Liver (tissue), 9 donors: ENCODE data around the gene RFPL1. TPM values are rescaled to one million over a fixed set of nuclear protein-coding genes. Genes with fewer than 3 reads are reported as not detected.

Source experiments
- DNase-seq: peaks from one replicate; pipeline ENCODE4 v3.0.0-alpha.2; 2017; ENCODE audit warnings: low spot score
- H3K27ac ChIP-seq, 2 donors: one replicate each; pipeline ENCODE4 v1.7.0; 2013; ENCODE audit warnings: inconsistent platforms in 2 of 2, low read length in 2 of 2, control low read depth in 1 of 2, low read depth in 1 of 2, mild to moderate bottlenecking in 1 of 2
- H3K27me3 ChIP-seq, 4 donors: one replicate each; pipeline versions ENCODE4 v1.6.1 to v1.7.0; 2013; ENCODE audit warnings: low read length in 3 of 4, inconsistent platforms in 1 of 4, mild to moderate bottlenecking in 1 of 4, moderate library complexity in 1 of 4; ENCODE audit not compliant: control insufficient read depth in 4 of 4, insufficient read depth in 4 of 4
- H3K36me3 ChIP-seq, 4 donors: one replicate each; pipeline versions ENCODE4 v1.6.1 to v1.7.0; 2013; ENCODE audit warnings: low read length in 3 of 4, mild to moderate bottlenecking in 3 of 4, low read depth in 1 of 4, moderate library complexity in 1 of 4; ENCODE audit not compliant: control insufficient read depth in 4 of 4, insufficient read depth in 3 of 4
- H3K4me1 ChIP-seq, 4 donors: one replicate each; pipeline versions ENCODE4 v1.6.1 to v1.7.0; 2013; ENCODE audit warnings: low read length in 3 of 4, mild to moderate bottlenecking in 3 of 4, moderate library complexity in 1 of 4; ENCODE audit not compliant: control insufficient read depth in 4 of 4, insufficient read depth in 4 of 4
- H3K4me3 ChIP-seq, 3 donors: one replicate each; pipeline versions ENCODE4 v1.6.1 to v1.7.0; 2013; ENCODE audit warnings: low read length in 3 of 3, control low read depth in 1 of 3, low read depth in 1 of 3, mild to moderate bottlenecking in 1 of 3
- H3K9ac ChIP-seq, 2 donors: one replicate each; pipeline ENCODE4 v1.7.0; 2013; ENCODE audit warnings: low read length in 2 of 2, mild to moderate bottlenecking in 2 of 2, moderate library complexity in 2 of 2, control low read depth in 1 of 2, low read depth in 1 of 2
- H3K9me3 ChIP-seq, 4 donors: one replicate each; pipeline versions ENCODE4 v1.6.1 to v1.7.0; 2013; ENCODE audit warnings: low read length in 3 of 4; ENCODE audit not compliant: control insufficient read depth in 4 of 4
- ATF3 ChIP-seq: IDR thresholded peaks from 2 replicates; pipeline ENCODE4 v1.6.1; 2016; ENCODE audit warnings: antibody characterized with exemption
- FOXA1 ChIP-seq: IDR thresholded peaks from 2 replicates; pipeline ENCODE4 v1.6.1; 2016; ENCODE audit warnings: antibody characterized with exemption
- FOXA2 ChIP-seq: IDR thresholded peaks from 2 replicates; pipeline ENCODE4 v1.6.1; 2016; ENCODE audit warnings: antibody characterized with exemption
- GABPA ChIP-seq, 2 donors: IDR thresholded peaks in 1 of 2; conservative IDR thresholded peaks in 1 of 2; 2 replicates each; pipeline ENCODE4 v1.6.1; 2016; ENCODE audit warnings: antibody characterized with exemption in 2 of 2, mild to moderate bottlenecking in 1 of 2, moderate library complexity in 1 of 2
- HNF4A ChIP-seq, 2 donors: conservative IDR thresholded peaks; 2 replicates each; pipeline ENCODE4 v1.6.1; 2016; ENCODE audit warnings: antibody characterized with exemption in 2 of 2, mild to moderate bottlenecking in 2 of 2
- HNF4G ChIP-seq: IDR thresholded peaks from 2 replicates; pipeline ENCODE4 v1.6.1; 2016; ENCODE audit warnings: antibody characterized with exemption
- NR2F2 ChIP-seq: IDR thresholded peaks from 2 replicates; pipeline ENCODE4 v1.6.1; 2016; ENCODE audit warnings: antibody characterized with exemption
- RAD21 ChIP-seq, 2 donors: IDR thresholded peaks; 2 replicates each; pipeline ENCODE4 v1.6.1; 2016; ENCODE audit warnings: antibody characterized with exemption in 2 of 2, mild to moderate bottlenecking in 2 of 2
- RXRA ChIP-seq, 2 donors: IDR thresholded peaks; 2 replicates each; pipeline ENCODE4 v1.6.1; 2017 to 2018; ENCODE audit warnings: antibody characterized with exemption in 2 of 2, mild to moderate bottlenecking in 1 of 2
- SP1 ChIP-seq: IDR thresholded peaks from 2 replicates; pipeline ENCODE4 v1.6.1; 2018; ENCODE audit warnings: antibody characterized with exemption, mild to moderate bottlenecking
- WGBS: extraction: QIAGEN DNeasy Blood & Tissue Kit; methylation state at CpG from one replicate; pipeline ENCODE4 v1.1.7; 2013; 5-methylcytosine and 5-hydroxymethylcytosine counted together
- polyA plus RNA-seq, 2 donors: library from polyadenylated mRNA; stranded (reverse) in 1 of 2; unstranded in 1 of 2; fragments of 200-250 nt in 1 of 2; fragments of >200 nt in 1 of 2; fragmentation: Nextera tagmentation in 1 of 2; extraction: Ambion mirVana in 1 of 2; gene quantifications; one replicate each; pipeline versions ENCODE4 v1.2.1 to v1.2.3, GENCODE V29; 2013 to 2015
- total RNA-seq, 2 donors: library from RNA; depleted of rRNA; stranded (reverse); fragments of >200 nt; gene quantifications; one replicate each; pipeline ENCODE4 v1.2.3, GENCODE V29; 2014
- TF ChIP-seq, protein P1 (sequence below): IDR thresholded peaks from 2 replicates; pipeline ENCODE4 v1.6.1; 2016; ENCODE audit warnings: antibody characterized with exemption, mild to moderate bottlenecking
- donor health status: healthy.
- donor health status: healthy.
- donor health status: healthy.
- donor health status: healthy.
- donor health status: healthy.

The RFPL1 gene
- total and polyA plus RNA-seq, 4 donors, result 1.0 TPM; not detected in 2

GRCh38 chr22:29434288-29434687, 4.1 kb upstream of the RFPL1 start (continued):
- no peak for TF ChIP-seq NR2F2
- TF ChIP-seq ATF3, result no peak
- TF ChIP-seq HNF4A (conservative IDR thresholded peaks at IDR 0.05), result no peak
- no peak for TF ChIP-seq SP1

DNA sequence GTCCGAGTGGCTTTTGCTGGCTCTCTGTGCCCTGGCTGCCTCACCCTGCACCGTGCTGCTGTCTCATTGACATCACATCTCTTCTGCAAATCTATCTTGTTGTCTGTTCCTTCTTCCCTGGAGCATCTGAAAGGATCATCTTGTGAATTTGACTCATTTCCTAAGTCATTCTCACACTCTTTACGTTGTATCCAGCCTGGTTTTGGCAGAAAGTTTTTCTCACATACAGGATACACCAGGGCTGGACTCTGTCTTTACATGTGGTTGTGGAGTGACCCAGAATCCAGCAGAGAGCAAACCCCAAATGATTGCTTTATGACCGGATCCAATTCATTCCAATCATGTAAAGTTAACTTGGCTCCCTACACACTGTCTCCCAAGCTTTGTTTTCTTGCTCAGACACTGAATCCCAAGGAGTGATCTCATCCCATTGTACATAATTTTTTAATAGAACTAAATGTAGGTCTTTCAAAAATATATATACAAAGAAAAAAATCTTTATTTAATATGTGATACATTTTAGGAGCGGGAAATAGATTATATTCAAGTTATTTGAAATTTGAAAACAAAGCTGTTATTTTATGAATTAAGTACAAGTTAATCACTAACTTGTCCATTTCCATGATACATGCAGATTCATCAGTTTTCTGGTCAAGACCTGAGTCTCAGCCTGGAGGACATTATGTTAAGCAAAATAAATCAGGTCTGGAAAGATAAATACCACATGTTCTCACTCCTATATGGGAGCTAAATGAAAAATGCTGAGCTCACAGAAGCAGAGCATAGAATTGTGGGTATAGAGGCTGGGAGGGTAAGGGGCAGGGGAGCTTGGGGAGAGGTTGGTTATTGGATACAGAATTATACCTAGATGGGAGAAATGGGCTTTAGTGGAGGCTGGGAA, 2.9 kb upstream of the RFPL1 start:
- no peaks in the 10 kb centered on the region for H3K27me3 ChIP-seq
- H3K36me3 ChIP-seq, result no peaks in the 10 kb centered on the region
- no peaks in the 10 kb centered on the region for H3K4me1 ChIP-seq
- H3K27ac ChIP-seq, result no peak overlapping the region
- no peaks in the 10 kb centered on the region for H3K9me3 ChIP-seq
- WGBS, result 75% methylated on average over 5 of the region's 5 CpGs
- H3K4me3 ChIP-seq, result no peak overlapping the region
- no peak for DNase-seq
- TF ChIP-seq HNF4A (conservative IDR thresholded peaks at IDR 0.05) (no peak), SP1 (no peak), NR2F2 (no peak), FOXA2 (no peak), HNF4G (no peak), GABPA (IDR thresholded peaks at IDR 0.05 in 1 of 2, conservative IDR thresholded peaks at IDR 0.05 in 1 of 2) (no peak), RXRA (IDR thresholded peaks at IDR 0.05) (no peak), RAD21 (IDR thresholded peaks at IDR 0.05) (no peak), ATF3 (no peak), FOXA1 (no peak)
- TF ChIP-seq, protein P1, sequence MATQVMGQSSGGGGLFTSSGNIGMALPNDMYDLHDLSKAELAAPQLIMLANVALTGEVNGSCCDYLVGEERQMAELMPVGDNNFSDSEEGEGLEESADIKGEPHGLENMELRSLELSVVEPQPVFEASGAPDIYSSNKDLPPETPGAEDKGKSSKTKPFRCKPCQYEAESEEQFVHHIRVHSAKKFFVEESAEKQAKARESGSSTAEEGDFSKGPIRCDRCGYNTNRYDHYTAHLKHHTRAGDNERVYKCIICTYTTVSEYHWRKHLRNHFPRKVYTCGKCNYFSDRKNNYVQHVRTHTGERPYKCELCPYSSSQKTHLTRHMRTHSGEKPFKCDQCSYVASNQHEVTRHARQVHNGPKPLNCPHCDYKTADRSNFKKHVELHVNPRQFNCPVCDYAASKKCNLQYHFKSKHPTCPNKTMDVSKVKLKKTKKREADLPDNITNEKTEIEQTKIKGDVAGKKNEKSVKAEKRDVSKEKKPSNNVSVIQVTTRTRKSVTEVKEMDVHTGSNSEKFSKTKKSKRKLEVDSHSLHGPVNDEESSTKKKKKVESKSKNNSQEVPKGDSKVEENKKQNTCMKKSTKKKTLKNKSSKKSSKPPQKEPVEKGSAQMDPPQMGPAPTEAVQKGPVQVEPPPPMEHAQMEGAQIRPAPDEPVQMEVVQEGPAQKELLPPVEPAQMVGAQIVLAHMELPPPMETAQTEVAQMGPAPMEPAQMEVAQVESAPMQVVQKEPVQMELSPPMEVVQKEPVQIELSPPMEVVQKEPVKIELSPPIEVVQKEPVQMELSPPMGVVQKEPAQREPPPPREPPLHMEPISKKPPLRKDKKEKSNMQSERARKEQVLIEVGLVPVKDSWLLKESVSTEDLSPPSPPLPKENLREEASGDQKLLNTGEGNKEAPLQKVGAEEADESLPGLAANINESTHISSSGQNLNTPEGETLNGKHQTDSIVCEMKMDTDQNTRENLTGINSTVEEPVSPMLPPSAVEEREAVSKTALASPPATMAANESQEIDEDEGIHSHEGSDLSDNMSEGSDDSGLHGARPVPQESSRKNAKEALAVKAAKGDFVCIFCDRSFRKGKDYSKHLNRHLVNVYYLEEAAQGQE, result no peak
- H3K9ac ChIP-seq, result no peak overlapping the region

DNA sequence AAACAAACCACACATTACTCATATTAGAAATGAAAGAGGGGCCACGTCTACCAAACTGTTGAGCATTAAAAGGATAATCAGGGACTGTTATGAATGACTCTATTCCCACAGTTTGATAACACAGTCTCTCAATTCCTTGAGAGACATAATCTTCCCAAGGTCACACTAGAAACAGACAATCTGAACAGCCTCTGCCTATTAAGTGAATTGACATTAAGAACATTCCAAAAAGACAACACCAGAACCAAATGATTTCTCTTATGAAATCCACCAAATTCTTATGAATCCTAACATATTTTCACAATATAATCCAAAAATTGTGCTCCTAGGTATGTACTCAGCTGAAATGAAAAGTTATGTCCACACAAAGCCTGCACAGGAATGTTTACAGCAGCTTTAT, 4.6 kb downstream of the RFPL1 start:
- no peak for DNase-seq
- 63% methylated on average over 1 of the region's 1 CpG for WGBS

More for the DNA sequence above, 4.6 kb downstream of the RFPL1 start:
- Histone ChIP-seq H3K9ac (no peak overlapping the region), H3K4me3 (no peak overlapping the region), H3K36me3 (no peaks in the 10 kb centered on the region), H3K27ac (no peak overlapping the region), H3K4me1 (no peaks in the 10 kb centered on the region), H3K27me3 (no peaks in the 10 kb centered on the region), H3K9me3 (no peaks in the 10 kb centered on the region)
- TF ChIP-seq, protein P1, result no peak
- TF ChIP-seq FOXA1, result no peak
